Endodermal cell (in vitro differentiated cells): ENCODE data around the gene ZBTB4. TPM values are rescaled to one million over a fixed set of nuclear protein-coding genes. Genes with fewer than 3 reads are reported as not detected.

Experiments
- DNase-seq: peaks from one replicate; pipeline ENCODE4 v3.0.0-alpha.2; 2017
- H3K27ac ChIP-seq: 2 replicates; pipeline ENCODE4 v1.5.1; 2013; ENCODE audit warnings: mild to moderate bottlenecking, low read depth, low read length, moderate library complexity
- H3K27me3 ChIP-seq: 2 replicates; pipeline ENCODE4 v1.6.1; 2013; ENCODE audit warnings: mild to moderate bottlenecking, low read length, moderate library complexity; ENCODE audit not compliant: insufficient read depth, control insufficient read depth, poor library complexity, severe bottlenecking
- H3K36me3 ChIP-seq: 2 replicates; pipeline ENCODE4 v1.7.0; 2013; ENCODE audit warnings: mild to moderate bottlenecking, low read length, moderate library complexity; ENCODE audit not compliant: control insufficient read depth, insufficient read depth
- H3K4me1 ChIP-seq: one replicate; pipeline ENCODE4 v1.7.0; 2013; ENCODE audit warnings: low read length; ENCODE audit not compliant: control insufficient read depth, insufficient read depth
- H3K4me3 ChIP-seq: 2 replicates; pipeline ENCODE4 v1.5.1; 2013; ENCODE audit warnings: mild to moderate bottlenecking, low read length, moderate library complexity
- H3K9ac ChIP-seq: 2 replicates; pipeline ENCODE4 v1.6.1; 2013; ENCODE audit warnings: mild to moderate bottlenecking, low read length, moderate library complexity; ENCODE audit not compliant: poor library complexity, severe bottlenecking; ENCODE audit errors: extremely low read depth
- H3K9me3 ChIP-seq: 2 replicates; pipeline ENCODE4 v1.6.1; 2013; ENCODE audit warnings: mild to moderate bottlenecking, low read length, moderate library complexity; ENCODE audit not compliant: control insufficient read depth
- H3K27ac Mint-ChIP-seq: 2 replicates; pipeline ENCODE4 v1.8.0; 2020; ENCODE audit warnings: mixed read lengths
- H3K27me3 Mint-ChIP-seq: 2 replicates; pipeline ENCODE4 v1.8.0; 2021; ENCODE audit warnings: mild to moderate bottlenecking, mixed read lengths; ENCODE audit not compliant: insufficient read depth
- H3K36me3 Mint-ChIP-seq: 2 replicates; pipeline ENCODE4 v1.8.0; 2020; ENCODE audit warnings: low read depth, mixed read lengths
- H3K4me1 Mint-ChIP-seq: 2 replicates; pipeline ENCODE4 v1.8.0; 2020; ENCODE audit warnings: mixed read lengths
- H3K4me3 Mint-ChIP-seq: 2 replicates; pipeline ENCODE4 v1.8.0; 2020; ENCODE audit warnings: mild to moderate bottlenecking, moderate library complexity, mixed read lengths
- H3K9me3 Mint-ChIP-seq: 2 replicates; pipeline ENCODE4 v1.8.0; 2020; ENCODE audit warnings: mild to moderate bottlenecking, mixed read lengths
- WGBS, 2 experiments: methylation state at CpG; one replicate each; pipeline versions ENCODE4 v1.1.5 to v1.1.7; 2013; ENCODE audit warnings: missing lambda C conversion rate in 2 of 2, mixed read lengths in 1 of 2; ENCODE audit not compliant: insufficient coverage in 1 of 2, insufficient read length in 1 of 2; 5-methylcytosine and 5-hydroxymethylcytosine counted together
- total RNA-seq, 2 donors: library from RNA; stranded (reverse); fragmentation: NEBNext Ultra II Directional in 1 of 2; extraction: Animal tissue kit (Norgen Biotek cat#: 25700) in 1 of 2; gene quantifications; 2 replicates in 1 of 2; 3 replicates in 1 of 2; pipeline ENCODE4 v1.2.1, GENCODE V29; 2021
- TF ChIP-seq, protein P1 (sequence below): fragments of 200-600 bp; sonication (generic); conservative IDR thresholded peaks from 2 replicates; pipeline ENCODE4 v1.5.0; 2021; ENCODE audit warnings: antibody characterized with exemption, mild to moderate bottlenecking

The ZBTB4 gene
- total RNA-seq, 2 donors from 2014 or later, result 18.8 to 25.5 TPM

- Histone ChIP-seq H3K4me1 (no peaks in the 10 kb centered on the region), H3K36me3 (peaks cover 11% of the 10 kb centered on the region), H3K9me3 (no peaks in the 10 kb centered on the region), H3K27ac (no peak overlapping the region), H3K9ac (no peak overlapping the region), H3K27me3 (no peaks in the 10 kb centered on the region), H3K4me3 (no peak overlapping the region)
- Mint-ChIP-seq H3K36me3 (peaks cover 18% of the 10 kb centered on the region), H3K27ac (peak overlapping the region; percentile 30), H3K4me3 (no peak overlapping the region), H3K27me3 (no peaks in the 10 kb centered on the region), H3K4me1 (no peaks in the 10 kb centered on the region), H3K9me3 (no peaks in the 10 kb centered on the region)
- 94 to 97% methylated on average over 11 of the region's 11 CpGs for WGBS, 2 experiments
- TF ChIP-seq, protein P1, sequence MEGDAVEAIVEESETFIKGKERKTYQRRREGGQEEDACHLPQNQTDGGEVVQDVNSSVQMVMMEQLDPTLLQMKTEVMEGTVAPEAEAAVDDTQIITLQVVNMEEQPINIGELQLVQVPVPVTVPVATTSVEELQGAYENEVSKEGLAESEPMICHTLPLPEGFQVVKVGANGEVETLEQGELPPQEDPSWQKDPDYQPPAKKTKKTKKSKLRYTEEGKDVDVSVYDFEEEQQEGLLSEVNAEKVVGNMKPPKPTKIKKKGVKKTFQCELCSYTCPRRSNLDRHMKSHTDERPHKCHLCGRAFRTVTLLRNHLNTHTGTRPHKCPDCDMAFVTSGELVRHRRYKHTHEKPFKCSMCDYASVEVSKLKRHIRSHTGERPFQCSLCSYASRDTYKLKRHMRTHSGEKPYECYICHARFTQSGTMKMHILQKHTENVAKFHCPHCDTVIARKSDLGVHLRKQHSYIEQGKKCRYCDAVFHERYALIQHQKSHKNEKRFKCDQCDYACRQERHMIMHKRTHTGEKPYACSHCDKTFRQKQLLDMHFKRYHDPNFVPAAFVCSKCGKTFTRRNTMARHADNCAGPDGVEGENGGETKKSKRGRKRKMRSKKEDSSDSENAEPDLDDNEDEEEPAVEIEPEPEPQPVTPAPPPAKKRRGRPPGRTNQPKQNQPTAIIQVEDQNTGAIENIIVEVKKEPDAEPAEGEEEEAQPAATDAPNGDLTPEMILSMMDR, result no peak
- DNase-seq, result no peak
Measured at GRCh38 chr17:7468290-7468689, 11.1 kb downstream of the ZBTB4 start.

DNA sequence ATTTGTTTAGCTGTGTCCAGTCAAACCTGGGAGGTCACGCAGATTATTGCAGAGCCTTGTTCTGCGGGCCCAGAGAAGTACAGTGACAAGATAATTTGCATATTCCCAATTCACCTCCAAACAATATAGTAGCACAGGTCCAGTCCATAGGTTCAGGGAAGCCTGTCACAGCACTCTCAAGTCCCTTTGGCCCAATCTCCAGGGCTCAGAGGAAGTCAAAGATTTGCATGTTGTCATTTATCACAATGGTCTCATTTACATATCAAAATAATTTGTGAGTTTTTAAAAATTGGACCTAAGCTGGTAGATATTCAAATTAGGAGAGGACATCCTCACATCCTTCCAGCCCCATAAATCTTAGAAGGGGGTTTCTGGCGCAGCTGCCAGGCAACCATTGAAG, 11.9 kb downstream of the ZBTB4 start:
- Histone ChIP-seq H3K9me3 (no peaks in the 10 kb centered on the region), H3K27ac (no peak overlapping the region), H3K9ac (no peak overlapping the region), H3K4me1 (no peaks in the 10 kb centered on the region), H3K27me3 (no peaks in the 10 kb centered on the region), H3K36me3 (peaks cover 11% of the 10 kb centered on the region), H3K4me3 (no peak overlapping the region)
- Mint-ChIP-seq H3K4me1 (no peaks in the 10 kb centered on the region), H3K27ac (no peak overlapping the region), H3K4me3 (no peak overlapping the region), H3K36me3 (peaks cover 19% of the 10 kb centered on the region), H3K9me3 (no peaks in the 10 kb centered on the region), H3K27me3 (no peaks in the 10 kb centered on the region)
- 95 to 100% methylated on average over 1 to 3 of the region's 3 CpGs for WGBS, 2 experiments
- no peak for DNase-seq
- TF ChIP-seq, protein P1, result no peak

GRCh38 chr17:7466639-7467341, 12.6 kb downstream of the ZBTB4 start:
- H3K27ac ChIP-seq, result no peak overlapping the region
- Mint-ChIP-seq H3K27ac (peak overlapping the region; percentile 78), H3K4me1 (no peaks in the 10 kb centered on the region)

More at GRCh38 chr17:7466639-7467341, 12.6 kb downstream of the ZBTB4 start:
- Histone ChIP-seq H3K9ac (no peak overlapping the region), H3K4me1 (no peaks in the 10 kb centered on the region), H3K9me3 (no peaks in the 10 kb centered on the region), H3K36me3 (peaks cover 11% of the 10 kb centered on the region), H3K27me3 (no peaks in the 10 kb centered on the region), H3K4me3 (no peak overlapping the region)
- no peak for DNase-seq
- TF ChIP-seq, protein P1, result no peak
- WGBS, 2 experiments, result 92 to 97% methylated on average over 13 to 15 of the region's 16 CpGs
- no peaks in the 10 kb centered on the region for H3K27me3 Mint-ChIP-seq
- no peaks in the 10 kb centered on the region for H3K9me3 Mint-ChIP-seq
- H3K36me3 Mint-ChIP-seq, result peaks cover 19% of the 10 kb centered on the region
- H3K4me3 Mint-ChIP-seq, result no peak overlapping the region
